Type B pancreatic cell (in vitro differentiated cells): ENCODE data around the gene RFC4. TPM values are rescaled to one million over a fixed set of nuclear protein-coding genes. Genes with fewer than 3 reads are reported as not detected.

Source experiments
- DNase-seq: peaks from one replicate; pipeline ENCODE4 v3.0.0; 2021; ENCODE audit warnings: mixed read lengths; ENCODE audit not compliant: unreplicated experiment; ENCODE audit errors: extremely low spot score
- H3K27ac Mint-ChIP-seq: 2 replicates; pipeline ENCODE4 v1.8.0; 2021; ENCODE audit warnings: mild to moderate bottlenecking, mixed read lengths
- H3K27me3 Mint-ChIP-seq: 2 replicates; pipeline ENCODE4 v1.8.0; 2021; ENCODE audit warnings: mixed read lengths
- H3K36me3 Mint-ChIP-seq: 2 replicates; pipeline ENCODE4 v1.8.0; 2021; ENCODE audit warnings: mixed read lengths
- H3K4me1 Mint-ChIP-seq: one replicate; pipeline ENCODE4 v1.8.0; 2021; ENCODE audit warnings: mixed read lengths; ENCODE audit not compliant: unreplicated experiment
- H3K4me3 Mint-ChIP-seq: 2 replicates; pipeline ENCODE4 v1.8.0; 2021; ENCODE audit warnings: mild to moderate bottlenecking, mixed read lengths
- H3K9me3 Mint-ChIP-seq: 2 replicates; pipeline ENCODE4 v1.8.0; 2021; ENCODE audit warnings: mixed read lengths
- total RNA-seq: library from RNA; stranded (reverse); gene quantifications from 2 replicates; pipeline ENCODE4 v1.2.1, GENCODE V29; 2021; ENCODE audit warnings: low replicate concordance
- TF ChIP-seq, protein P1 (sequence below): fragments of 200-600 bp; sonication (generic); conservative IDR thresholded peaks from 2 replicates; pipeline ENCODE4 v1.5.0; 2021; ENCODE audit warnings: antibody characterized with exemption, mild to moderate bottlenecking

RFC4 gene
- total RNA-seq, 1 donor from 2014 or later: 64.2 TPM

DNA sequence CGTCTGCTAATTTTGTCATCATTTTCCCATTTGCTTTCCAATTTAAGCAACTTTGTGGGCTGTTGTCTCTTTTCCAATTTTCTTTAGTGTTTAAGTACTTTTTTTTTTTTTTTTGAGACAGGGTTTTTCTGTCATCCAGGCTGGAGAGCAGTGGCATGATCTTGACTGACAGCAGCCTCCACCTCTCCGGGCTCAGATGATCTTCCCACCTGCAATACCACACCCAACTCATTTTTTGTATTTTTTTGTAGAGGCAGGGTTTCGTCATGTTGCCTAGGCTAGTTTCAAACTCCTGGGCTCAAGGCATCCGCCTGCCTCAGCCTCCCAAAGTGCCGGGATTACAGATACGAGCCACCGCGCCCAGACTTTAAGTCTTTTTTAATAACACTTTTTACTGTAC is 49.1 kb downstream of the RFC4 start:
- DNase-seq: no peak
- H3K4me1 Mint-ChIP-seq: peaks cover 7% of the 10 kb centered on the region
- no peak overlapping the region for H3K4me3 Mint-ChIP-seq
- H3K27me3 Mint-ChIP-seq: peaks cover 9% of the 10 kb centered on the region
- H3K9me3 Mint-ChIP-seq: no peaks in the 10 kb centered on the region
- no peaks in the 10 kb centered on the region for H3K36me3 Mint-ChIP-seq
- H3K27ac Mint-ChIP-seq: peak overlapping the region; percentile 68
- TF ChIP-seq, protein P1, sequence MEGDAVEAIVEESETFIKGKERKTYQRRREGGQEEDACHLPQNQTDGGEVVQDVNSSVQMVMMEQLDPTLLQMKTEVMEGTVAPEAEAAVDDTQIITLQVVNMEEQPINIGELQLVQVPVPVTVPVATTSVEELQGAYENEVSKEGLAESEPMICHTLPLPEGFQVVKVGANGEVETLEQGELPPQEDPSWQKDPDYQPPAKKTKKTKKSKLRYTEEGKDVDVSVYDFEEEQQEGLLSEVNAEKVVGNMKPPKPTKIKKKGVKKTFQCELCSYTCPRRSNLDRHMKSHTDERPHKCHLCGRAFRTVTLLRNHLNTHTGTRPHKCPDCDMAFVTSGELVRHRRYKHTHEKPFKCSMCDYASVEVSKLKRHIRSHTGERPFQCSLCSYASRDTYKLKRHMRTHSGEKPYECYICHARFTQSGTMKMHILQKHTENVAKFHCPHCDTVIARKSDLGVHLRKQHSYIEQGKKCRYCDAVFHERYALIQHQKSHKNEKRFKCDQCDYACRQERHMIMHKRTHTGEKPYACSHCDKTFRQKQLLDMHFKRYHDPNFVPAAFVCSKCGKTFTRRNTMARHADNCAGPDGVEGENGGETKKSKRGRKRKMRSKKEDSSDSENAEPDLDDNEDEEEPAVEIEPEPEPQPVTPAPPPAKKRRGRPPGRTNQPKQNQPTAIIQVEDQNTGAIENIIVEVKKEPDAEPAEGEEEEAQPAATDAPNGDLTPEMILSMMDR: no peak

DNA sequence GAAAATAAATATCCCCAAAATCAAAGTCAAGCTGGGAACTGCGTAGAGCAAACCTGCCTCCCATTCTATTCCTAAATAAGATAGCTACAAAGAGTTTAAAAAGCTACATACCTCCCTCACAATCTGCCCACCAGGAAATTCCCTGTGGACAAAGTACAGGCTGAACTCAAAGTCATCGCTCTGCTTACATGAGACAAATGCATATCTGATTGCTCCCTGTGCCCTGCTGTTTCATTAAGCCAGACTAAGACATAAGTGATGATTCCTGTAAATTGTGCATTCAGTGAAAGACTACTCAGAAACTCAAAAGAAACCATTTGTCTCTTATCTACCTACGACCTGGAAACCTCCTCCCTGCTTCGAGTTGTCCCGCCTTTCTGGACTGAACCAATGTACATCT is 51.4 kb downstream of the RFC4 start:
- H3K36me3 Mint-ChIP-seq: no peaks in the 10 kb centered on the region
- no peak overlapping the region for H3K4me3 Mint-ChIP-seq
- TF ChIP-seq, protein P1: no peak
- peaks cover 7% of the 10 kb centered on the region for H3K4me1 Mint-ChIP-seq
- no peaks in the 10 kb centered on the region for H3K9me3 Mint-ChIP-seq
- no peak overlapping the region for H3K27ac Mint-ChIP-seq
- H3K27me3 Mint-ChIP-seq: peaks cover 9% of the 10 kb centered on the region
- DNase-seq: no peak

DNA sequence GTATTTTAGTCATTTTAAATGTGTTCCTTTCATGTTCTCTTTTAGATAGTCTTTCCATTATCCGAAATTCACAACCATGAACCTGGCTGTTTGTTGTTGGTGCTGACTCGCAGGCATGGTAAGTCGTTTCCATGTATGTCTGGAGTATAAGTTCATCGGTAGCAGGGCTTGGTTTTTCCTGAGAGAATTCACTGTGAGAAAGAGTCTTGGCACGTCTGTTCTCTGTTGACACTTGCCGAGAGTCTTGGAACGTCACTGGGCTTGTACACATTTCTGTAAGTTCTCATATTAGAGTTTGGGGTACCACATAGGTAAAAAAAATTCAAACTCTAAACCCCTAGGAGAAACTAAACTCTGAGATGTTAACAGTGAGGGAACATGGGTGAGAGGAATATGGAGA is 52.3 kb downstream of the RFC4 start:
- Mint-ChIP-seq H3K4me3 (no peak overlapping the region), H3K4me1 (peaks cover 7% of the 10 kb centered on the region), H3K27ac (no peak overlapping the region), H3K9me3 (no peaks in the 10 kb centered on the region), H3K27me3 (peaks cover 9% of the 10 kb centered on the region), H3K36me3 (no peaks in the 10 kb centered on the region)
- DNase-seq: no peak
- TF ChIP-seq, protein P1: no peak

DNA sequence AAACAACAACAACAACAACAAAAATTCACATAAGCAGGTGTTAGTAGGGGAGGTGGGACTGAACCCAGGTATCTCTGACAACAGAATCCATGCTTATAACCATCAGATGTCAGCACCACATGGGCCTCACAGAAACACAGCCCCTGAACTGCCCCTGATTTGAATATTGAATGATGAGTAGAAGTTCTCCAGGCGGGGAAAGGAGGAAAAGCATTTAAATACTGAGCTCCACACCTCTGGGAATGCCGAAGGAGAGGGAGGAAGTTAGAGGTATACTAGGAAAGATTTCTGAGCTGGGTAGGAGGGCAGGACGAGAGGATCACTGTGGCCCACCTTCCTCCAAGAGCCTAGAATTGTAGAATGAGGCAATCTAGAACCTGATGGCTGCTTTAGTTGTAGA is 54.8 kb downstream of the RFC4 start:
- Mint-ChIP-seq H3K27me3 (peaks cover 4% of the 10 kb centered on the region), H3K36me3 (no peaks in the 10 kb centered on the region), H3K27ac (no peak overlapping the region), H3K4me3 (no peak overlapping the region), H3K4me1 (peaks cover 8% of the 10 kb centered on the region), H3K9me3 (no peaks in the 10 kb centered on the region)
- TF ChIP-seq, protein P1: no peak
- no peak for DNase-seq

DNA sequence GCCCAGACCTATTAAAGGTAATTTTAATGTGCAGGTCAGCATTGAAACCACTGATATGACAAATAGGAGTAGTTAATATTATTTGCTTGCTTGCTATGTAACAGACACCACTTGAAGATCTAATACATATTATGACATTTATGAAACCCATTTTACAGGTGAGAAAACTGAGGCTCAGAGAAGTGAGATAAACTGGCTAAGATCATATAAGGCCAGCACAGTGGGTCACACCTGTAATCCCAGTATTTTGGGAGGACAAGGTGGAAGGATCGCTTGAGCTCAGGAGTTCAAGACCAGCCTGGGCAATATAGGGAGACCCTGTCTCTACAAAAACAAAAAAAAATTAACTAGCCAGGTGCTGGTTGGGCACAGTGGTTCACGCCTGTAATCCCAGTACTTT is 56.0 kb downstream of the RFC4 start:
- peaks cover 5% of the 10 kb centered on the region for H3K9me3 Mint-ChIP-seq

More for the DNA sequence above, 56.0 kb downstream of the RFC4 start:
- Mint-ChIP-seq H3K27ac (no peak overlapping the region), H3K27me3 (peaks cover 4% of the 10 kb centered on the region), H3K4me1 (peaks cover 14% of the 10 kb centered on the region), H3K36me3 (no peaks in the 10 kb centered on the region), H3K4me3 (no peak overlapping the region)
- TF ChIP-seq, protein P1: no peak
- DNase-seq: no peak
